HG03039 (cell line): Measurements from ENCODE around the gene TMBIM6.
"Not testable (repeated sequence)": the region's sequence is repeated elsewhere in the genome, so short reads cannot be mapped to it uniquely, and the experiment has no call there.

Source experiments
- ATAC-seq: cut with Tn5 transposase; IDR thresholded peaks from one replicate; pipeline ENCODE4 v1.9.1; 2021; ENCODE audit warnings: mild to moderate bottlenecking, moderate library complexity; ENCODE audit not compliant: unreplicated experiment

Gene TMBIM6

GRCh38 chr12:49728446-49728845 lies 12.9 kb upstream of the TMBIM6 start:
- ATAC-seq, result no peak

GRCh38 chr12:49730050-49730449 lies 11.3 kb upstream of the TMBIM6 start:
- no peak for ATAC-seq

GRCh38 chr12:49730568-49731101 lies 10.7 kb upstream of the TMBIM6 start:
- ATAC-seq, result no peak

GRCh38 chr12:49733219-49734017 lies 7.9 kb upstream of the TMBIM6 start:
- no peak for ATAC-seq

- ATAC-seq, result not testable (repeated sequence)
These were observed 6.5 kb upstream of the TMBIM6 start for GRCh38 chr12:49734900-49735299.

GRCh38 chr12:49738721-49739120 lies 2.6 kb upstream of the TMBIM6 start:
- ATAC-seq, result not testable (repeated sequence)

GRCh38 chr12:49740277-49740676 lies 1.1 kb upstream of the TMBIM6 start:
- ATAC-seq, result not testable (repeated sequence)

- ATAC-seq, result peak; percentile 46
These were observed 694 bp downstream of the TMBIM6 start for GRCh38 chr12:49741882-49742620.

- no peak for ATAC-seq
These were observed 3.1 kb downstream of the TMBIM6 start for GRCh38 chr12:49744363-49744885.

- ATAC-seq, result no peak
These were observed 6.9 kb downstream of the TMBIM6 start for GRCh38 chr12:49748306-49748705.

- ATAC-seq, result no peak
These were observed 7.4 kb downstream of the TMBIM6 start for GRCh38 chr12:49748800-49749199.

GRCh38 chr12:49750027-49750995 lies 9.0 kb downstream of the TMBIM6 start:
- ATAC-seq, result no peak

GRCh38 chr12:49750996-49751393 lies 9.6 kb downstream of the TMBIM6 start:
- no peak for ATAC-seq

- no peak for ATAC-seq
These were observed 20.5 kb downstream of the TMBIM6 start for GRCh38 chr12:49761677-49762467.

- ATAC-seq, result no peak
These were observed 21.1 kb downstream of the TMBIM6 start for GRCh38 chr12:49762468-49762847.

- no peak for ATAC-seq
These were observed 21.7 kb downstream of the TMBIM6 start for GRCh38 chr12:49763006-49763591.

GRCh38 chr12:49764126-49764525 lies 22.8 kb downstream of the TMBIM6 start:
- ATAC-seq, result no peak

- ATAC-seq, result no peak
These were observed 24.7 kb downstream of the TMBIM6 start for GRCh38 chr12:49766115-49766455.

GRCh38 chr12:49767333-49767732 lies 26.0 kb downstream of the TMBIM6 start:
- no peak for ATAC-seq
